ENCODE results near the gene CFAP54.

Gene CFAP54

DNA sequence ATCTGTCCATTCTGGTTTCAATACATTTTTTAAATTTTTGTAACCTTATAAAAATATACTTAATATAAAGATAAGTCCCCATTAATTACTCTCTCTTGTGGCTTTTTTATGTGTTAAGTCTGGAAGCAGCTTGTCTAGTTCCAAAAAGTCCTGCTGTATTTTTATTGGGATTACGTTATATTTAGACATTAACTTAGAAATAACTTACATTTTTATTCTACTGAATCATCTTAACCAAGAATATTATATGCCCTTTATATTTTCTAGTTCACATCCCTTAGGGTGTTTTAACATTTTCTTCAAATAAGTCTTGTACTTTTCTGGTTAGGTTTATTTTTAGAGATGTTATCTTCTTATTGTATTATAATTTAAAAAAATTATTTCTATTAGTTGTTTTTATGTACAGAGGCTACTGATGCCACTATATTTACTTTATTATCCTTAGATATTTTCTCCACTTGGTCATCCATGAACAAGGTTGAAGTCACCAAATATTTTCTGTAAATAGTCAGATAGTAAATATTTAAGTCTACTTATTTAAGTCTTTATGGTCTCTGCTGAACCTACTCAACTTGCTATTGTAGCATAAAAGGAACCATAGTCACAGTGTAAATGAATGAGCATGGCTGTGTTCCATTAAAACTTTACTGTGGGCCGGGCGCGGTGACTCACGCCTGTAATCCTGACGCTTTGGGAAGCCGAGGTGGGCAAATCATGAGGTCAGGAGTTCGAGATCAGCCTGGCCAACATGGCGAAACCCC is 285.3 kb downstream of the CFAP54 start:
- no peak overlapping the region for H3K4me3 ChIP-seq (replicated peaks; ENCODE audit: low read depth, low read length)
- DNase-seq (ENCODE audit: extremely low read depth, low read depth): no peak
- no peak for TF ChIP-seq CTCF (IDR thresholded peaks at IDR 0.05; ENCODE audit: low read depth, low read length, missing control alignments)

- DNase-seq (ENCODE audit: extremely low read depth, low read depth): no peak
- H3K4me3 ChIP-seq (replicated peaks; ENCODE audit: low read depth, low read length): no peak overlapping the region
- TF ChIP-seq CTCF (IDR thresholded peaks at IDR 0.05; ENCODE audit: low read depth, low read length, missing control alignments): no peak
Measured at GRCh38 chr12:96776908-96777307, 287.5 kb downstream of the CFAP54 start.

- TF ChIP-seq CTCF (IDR thresholded peaks at IDR 0.05; ENCODE audit: low read depth, low read length, missing control alignments): no peak
- no peak overlapping the region for H3K4me3 ChIP-seq (replicated peaks; ENCODE audit: low read depth, low read length)
- no peak for DNase-seq (ENCODE audit: extremely low read depth, low read depth)
Measured at GRCh38 chr12:96780330-96780729, 291.0 kb downstream of the CFAP54 start.

DNA sequence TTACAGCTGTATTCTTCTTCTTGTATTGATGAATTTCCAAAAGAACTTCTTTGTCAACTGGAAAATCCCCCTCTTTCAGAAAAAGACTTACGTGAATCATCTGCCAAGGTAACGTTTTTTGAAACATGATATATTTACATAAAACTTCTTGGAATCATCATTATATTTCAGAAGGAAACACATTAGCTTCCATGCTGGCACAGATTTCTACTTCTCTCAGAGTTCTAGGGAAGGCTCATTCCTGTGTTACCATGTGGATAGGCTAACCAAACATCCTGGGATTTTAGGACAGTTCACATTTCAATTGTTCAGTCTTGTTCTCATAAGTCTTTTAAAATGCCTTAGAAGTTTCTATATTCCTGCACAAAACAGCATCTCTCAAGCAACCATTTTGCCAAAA is 297.4 kb downstream of the CFAP54 start:
- DNase-seq (ENCODE audit: extremely low read depth, low read depth): no peak
- no peak for TF ChIP-seq CTCF (IDR thresholded peaks at IDR 0.05; ENCODE audit: low read depth, low read length, missing control alignments)

DNA sequence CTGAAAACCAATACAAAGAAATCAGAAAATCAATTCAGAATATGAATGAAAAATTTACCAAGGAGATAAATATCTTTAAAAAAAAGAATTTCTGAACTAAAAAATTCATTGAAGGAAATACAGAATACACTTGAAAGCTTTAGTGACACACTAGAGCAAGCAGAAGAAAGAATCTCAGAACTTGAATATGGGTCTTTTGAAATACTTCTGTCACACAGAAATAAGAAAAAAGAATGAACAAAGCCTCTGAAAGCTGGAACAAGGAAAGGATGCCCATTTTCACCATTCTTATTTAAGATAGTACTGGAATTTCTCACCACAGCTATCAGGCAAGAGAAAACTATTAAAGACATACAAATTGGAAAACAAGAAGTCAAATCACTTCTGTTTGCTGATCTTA is 314.6 kb downstream of the CFAP54 start:
- DNase-seq (ENCODE audit: extremely low read depth, low read depth): no peak
- TF ChIP-seq CTCF (IDR thresholded peaks at IDR 0.05; ENCODE audit: low read depth, low read length, missing control alignments): no peak

More for the DNA sequence above, 297.4 kb downstream of the CFAP54 start:
- no peak overlapping the region for H3K4me3 ChIP-seq (replicated peaks; ENCODE audit: low read depth, low read length)

DNA sequence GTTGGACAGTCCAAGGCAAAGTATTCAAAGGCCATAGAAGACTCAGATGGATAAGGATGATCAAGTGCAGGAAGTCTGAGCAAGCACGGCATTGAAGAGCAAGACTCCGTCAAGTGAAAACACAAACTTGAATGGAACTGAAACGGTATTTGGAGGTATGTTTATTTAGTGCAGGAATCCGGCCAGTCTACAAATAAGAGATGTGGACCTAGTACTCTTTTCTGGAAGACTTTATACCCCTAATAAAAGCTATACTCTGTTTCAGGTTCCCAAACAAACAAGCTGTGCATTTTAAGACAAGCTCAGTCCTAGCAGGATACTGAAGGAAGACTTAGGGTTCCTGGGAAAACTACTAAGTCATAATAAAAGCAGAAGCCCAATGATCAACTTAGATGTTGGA is 316.9 kb downstream of the CFAP54 start:
- no peak overlapping the region for H3K4me3 ChIP-seq (replicated peaks; ENCODE audit: low read depth, low read length)
- no peak for TF ChIP-seq CTCF (IDR thresholded peaks at IDR 0.05; ENCODE audit: low read depth, low read length, missing control alignments)
- DNase-seq (ENCODE audit: extremely low read depth, low read depth): no peak

More for the DNA sequence above, 314.6 kb downstream of the CFAP54 start:
- no peak overlapping the region for H3K4me3 ChIP-seq (replicated peaks; ENCODE audit: low read depth, low read length)

- no peak for DNase-seq (ENCODE audit: extremely low read depth, low read depth)
- TF ChIP-seq CTCF (IDR thresholded peaks at IDR 0.05; ENCODE audit: low read depth, low read length, missing control alignments): no peak
- H3K4me3 ChIP-seq (replicated peaks; ENCODE audit: low read depth, low read length): no peak overlapping the region
Measured at GRCh38 chr12:96807741-96808140, 318.4 kb downstream of the CFAP54 start.

All from HFF-Myc (cell line).